HS-5 (cell line): ENCODE results near the gene ATG12.

ENCODE experiments used
- DNase-seq: peaks from one replicate; pipeline ENCODE4 v3.0.0-alpha.2; 2012; ENCODE audit warnings: low read depth

The ATG12 gene

DNA sequence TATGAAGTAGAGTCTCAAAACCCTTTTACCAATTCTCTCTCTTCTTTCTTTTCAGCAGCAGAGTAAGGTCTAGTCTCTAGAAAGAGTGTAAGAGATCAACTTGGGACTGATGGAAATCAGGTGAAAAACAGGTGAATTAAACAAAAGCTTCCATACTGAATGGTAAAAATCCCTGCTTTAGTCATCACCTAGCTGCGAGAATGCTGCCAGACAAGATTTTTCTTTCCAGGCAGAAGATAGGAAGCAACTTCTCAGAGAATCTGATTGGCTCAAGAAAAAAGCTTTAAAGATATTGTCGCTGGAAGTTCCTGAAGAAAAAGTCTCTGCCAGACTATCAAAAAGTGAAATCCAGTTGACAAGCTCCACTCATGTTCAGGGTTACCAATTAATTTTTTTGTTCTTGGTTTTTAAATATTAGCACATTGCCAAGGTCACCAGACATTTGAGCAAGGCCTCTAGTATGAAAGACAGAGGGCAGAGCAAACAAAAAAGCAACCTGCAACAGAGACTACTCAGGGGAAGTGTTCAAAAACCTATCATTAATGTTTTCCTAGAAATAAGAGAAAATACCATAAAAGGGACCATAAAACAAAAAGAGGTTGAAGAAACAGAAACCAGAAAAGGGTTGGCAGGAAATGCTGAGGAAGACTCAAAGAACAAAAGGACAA lies 34.2 kb downstream of the ATG12 start:
- no peak for DNase-seq

DNA sequence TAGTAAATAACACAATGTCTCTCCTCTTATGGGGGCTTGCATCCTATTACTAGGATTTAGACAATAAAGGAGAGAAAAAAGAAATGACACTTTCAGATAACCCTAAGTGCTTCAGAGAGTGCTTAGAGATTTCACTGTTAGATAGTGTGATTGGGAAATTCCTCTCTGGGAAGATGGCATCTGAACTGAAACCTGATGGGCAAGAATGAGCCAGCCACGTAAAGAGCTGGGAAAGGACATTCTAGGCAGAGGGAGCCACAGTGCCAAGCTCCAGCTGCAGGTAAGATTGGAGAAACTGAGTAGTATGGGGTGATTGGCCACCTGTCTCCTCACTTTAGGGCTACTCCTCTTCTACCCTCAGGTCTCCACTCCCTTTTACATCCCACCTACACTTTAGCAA lies 39.4 kb downstream of the ATG12 start:
- no peak for DNase-seq

DNA sequence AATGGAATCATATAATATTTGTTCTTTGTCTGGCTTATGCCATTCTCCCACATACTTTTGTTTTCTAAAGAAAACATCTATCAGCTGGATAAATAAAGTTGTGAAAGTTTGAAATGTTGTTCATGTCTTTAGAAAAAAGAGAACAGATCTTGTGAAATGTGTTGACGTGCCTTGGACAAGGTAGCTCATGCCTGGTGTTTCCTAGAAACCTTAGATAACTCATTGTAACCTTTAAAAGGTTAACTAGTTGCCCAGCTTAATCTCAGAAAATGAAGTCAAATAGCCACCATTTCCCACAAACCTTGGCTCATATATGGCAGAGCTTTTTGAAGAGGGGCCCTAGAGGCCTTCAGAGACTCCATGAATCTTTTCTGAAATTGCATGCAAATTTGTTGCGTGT lies 40.2 kb downstream of the ATG12 start:
- DNase-seq: no peak

DNA sequence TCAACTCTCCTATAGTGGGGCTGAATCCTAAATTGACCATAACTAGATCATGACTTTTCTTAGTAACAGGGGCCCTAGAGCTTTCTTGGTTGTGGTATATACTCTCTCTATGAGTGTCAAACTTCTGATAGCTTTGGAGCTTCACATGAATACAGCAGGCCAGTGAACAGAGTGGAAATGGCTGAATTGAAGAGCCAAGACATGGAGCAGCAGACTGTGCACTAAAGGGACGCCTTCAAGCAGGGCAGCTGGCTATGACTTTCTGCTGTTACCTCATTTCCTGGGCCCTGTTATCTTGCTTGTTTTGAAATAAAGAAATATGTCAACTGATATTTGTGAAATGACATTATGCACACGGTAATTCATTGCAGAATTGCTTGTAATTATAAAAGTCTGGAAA lies 41.3 kb downstream of the ATG12 start:
- DNase-seq: no peak

DNA sequence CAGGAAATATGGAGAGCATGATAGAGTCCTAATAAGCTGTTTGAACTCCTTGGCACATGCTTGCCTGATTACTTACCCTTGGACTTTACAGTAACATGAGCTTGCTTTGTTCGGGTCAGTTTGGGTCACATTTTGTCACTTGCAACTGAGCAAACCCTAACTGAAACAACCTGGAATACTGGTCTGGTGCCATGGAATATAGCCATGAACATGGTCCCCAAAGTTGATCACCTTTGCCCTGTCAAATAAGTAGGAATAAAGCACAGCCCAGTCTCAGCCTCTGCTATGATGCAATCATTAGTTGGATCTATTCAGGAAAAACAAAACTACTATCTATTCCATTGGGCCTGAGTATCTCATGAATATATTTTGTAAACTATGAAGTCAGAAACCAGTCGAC lies 43.1 kb downstream of the ATG12 start:
- DNase-seq: no peak

DNA sequence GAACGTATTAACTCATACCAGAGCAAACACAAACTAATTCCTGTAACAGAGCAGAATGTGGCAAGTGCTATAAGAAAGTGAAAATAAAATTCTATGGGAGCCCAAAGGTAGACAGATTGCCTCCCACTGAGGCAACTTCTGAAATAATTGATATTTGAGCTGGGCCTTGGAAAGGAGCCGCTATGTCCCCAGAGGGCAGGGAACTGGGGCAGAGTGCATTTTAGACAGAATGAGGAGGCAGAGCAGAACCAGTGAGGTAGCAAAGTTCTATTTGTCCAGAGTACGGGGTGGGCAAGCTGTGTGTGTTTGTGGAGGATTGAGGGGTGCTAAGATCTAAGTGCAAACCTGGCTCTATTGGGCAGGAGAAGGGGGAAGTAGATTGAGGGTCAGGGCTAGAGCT lies 44.7 kb downstream of the ATG12 start:
- no peak for DNase-seq

DNA sequence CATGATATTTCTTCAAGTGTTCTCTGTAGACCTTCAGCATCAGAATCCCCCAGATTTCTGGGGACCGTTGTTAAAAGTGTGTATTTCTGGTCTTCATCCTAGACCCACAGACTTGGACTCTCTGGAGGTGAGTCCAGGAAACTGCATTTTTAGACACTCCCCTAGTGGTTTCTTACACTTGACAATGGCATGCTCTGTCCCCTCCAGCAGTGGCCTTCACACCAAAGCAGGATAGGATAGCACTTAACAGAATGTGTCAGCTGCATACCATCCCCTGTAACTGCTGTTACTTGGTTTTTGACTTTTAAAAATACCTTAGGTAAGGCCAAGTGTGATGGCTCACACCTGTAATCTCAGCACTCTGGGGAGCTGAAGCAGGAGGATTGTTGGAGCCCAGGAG lies 45.7 kb downstream of the ATG12 start:
- no peak for DNase-seq

DNA sequence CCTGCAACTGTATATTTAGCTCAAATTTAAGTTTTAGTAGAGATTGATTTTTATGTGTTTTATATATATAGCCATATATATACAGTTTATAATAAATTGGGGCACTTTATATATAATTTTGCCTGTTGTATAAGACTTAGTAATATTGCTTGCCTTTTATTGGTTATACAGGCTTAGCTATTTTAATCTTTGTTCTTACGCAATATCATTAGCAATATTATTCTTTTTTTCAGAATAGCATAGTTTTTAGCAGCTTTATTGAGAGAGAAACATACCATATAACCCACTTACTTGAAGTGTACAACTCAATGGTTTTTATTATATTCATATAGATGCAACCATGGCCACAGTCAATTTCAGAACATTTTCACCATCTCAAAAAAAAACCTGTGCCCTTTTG lies 52.9 kb downstream of the ATG12 start:
- DNase-seq: no peak

DNA sequence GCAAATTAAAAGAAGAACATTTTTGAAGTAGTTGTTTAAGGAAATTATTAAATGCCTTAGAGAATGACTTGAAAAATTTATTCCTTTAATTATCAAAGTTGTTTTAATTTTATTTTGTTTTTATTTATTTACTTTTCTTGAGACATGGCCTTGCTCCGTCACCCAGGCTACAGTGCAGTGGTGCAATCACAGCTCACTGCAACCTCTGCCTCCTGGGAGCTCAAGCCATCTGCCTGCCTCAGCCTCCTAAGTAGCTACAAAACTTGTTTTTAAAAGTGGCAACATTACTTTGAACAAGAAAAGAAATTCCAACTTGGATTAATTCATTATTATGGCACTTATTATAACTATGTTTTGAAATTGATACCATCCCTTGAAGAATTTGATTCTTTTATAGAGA lies 53.9 kb downstream of the ATG12 start:
- DNase-seq: no peak

DNA sequence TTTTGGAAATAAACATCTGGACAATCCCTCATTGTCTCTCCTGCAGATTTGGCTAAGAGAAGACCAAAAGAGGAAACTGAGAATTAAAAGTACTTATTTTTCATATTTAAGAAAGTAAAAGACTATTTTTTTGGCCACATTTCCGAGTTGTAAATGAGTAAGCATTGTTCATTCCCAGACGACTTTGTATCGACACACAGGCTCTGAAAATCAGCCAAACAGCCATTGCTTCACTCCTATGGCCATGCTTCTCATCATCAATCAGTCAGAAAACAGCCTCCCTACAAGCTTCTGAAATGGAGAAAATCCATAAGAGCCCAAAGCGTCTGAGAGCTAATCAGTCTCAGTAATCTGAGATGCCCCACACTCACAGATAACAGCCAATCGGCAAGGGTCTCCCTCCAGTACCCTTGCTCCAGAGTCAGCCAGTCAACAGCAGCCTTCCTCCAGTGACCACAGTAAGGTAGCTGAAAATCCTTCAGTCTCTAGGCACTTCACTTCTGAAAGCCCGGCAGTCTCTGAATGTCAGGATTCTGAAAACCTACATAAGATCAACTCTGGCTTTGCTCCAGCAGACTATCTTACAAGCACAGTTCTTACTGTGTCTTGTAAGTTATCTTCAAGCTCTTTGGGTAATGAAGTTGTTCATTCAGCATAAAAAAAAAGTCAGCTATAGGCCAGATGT lies 55.8 kb downstream of the ATG12 start:
- no peak for DNase-seq

DNA sequence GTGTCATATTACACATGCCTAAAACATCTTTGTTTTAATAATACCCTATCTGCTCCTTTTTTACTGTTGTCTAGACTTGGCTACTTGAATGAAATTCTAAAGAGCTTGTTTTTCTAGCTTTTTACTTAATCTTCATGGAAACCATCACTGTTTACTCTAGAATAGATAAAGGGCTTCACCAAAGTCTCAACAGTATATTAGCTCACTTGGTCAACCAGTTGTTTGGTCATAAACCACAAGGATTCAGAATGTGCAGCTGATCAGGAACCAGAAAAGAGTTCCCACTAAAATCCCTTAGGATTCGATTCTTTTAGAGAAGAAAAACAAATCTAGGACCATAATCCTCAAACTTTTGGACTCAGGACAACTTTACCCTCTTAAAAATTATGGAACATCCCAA lies 62.9 kb downstream of the ATG12 start:
- DNase-seq: no peak
